D721Med (cell line): ENCODE results near the gene CDH2.

Experiments used
- DNase-seq: peaks from one replicate; pipeline ENCODE4 v3.0.0; 2011; ENCODE audit warnings: low spot score; ENCODE audit not compliant: insufficient read length
- FAIRE-seq: peaks from 2 replicates; lab custom pipeline; 2011; peaks lifted over from hg19 to GRCh38; lab: Jason Lieb, UNC
- TF ChIP-seq, protein P1 (sequence below): IDR thresholded peaks from 2 replicates; pipeline ENCODE4 v1.5.1; 2012; ENCODE audit warnings: mild to moderate bottlenecking, control low read depth; ENCODE audit not compliant: insufficient read depth; ENCODE audit errors: missing control alignments

Gene CDH2

DNA sequence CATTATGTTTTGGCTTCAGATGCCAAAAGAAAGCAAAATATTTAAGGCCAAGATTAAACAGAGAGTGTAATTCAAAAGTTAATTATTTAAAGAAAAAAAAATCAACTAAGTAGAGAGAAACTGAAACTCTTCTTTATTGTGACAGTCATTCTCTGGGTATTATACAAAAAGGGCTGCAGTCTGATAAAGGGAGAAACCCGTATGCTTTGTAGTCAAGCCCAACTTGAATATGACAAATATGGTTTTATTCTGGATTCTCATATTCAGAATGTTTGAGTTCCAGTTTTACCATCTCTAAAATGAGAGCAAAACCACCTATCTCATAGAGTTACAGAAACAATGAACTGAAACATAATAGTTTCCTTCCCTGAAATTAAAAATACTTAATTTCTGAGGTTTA lies 8.2 kb downstream of the CDH2 start:
- FAIRE-seq: no peak
- no peak for DNase-seq
- TF ChIP-seq, protein P1, sequence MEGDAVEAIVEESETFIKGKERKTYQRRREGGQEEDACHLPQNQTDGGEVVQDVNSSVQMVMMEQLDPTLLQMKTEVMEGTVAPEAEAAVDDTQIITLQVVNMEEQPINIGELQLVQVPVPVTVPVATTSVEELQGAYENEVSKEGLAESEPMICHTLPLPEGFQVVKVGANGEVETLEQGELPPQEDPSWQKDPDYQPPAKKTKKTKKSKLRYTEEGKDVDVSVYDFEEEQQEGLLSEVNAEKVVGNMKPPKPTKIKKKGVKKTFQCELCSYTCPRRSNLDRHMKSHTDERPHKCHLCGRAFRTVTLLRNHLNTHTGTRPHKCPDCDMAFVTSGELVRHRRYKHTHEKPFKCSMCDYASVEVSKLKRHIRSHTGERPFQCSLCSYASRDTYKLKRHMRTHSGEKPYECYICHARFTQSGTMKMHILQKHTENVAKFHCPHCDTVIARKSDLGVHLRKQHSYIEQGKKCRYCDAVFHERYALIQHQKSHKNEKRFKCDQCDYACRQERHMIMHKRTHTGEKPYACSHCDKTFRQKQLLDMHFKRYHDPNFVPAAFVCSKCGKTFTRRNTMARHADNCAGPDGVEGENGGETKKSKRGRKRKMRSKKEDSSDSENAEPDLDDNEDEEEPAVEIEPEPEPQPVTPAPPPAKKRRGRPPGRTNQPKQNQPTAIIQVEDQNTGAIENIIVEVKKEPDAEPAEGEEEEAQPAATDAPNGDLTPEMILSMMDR: no peak

DNA sequence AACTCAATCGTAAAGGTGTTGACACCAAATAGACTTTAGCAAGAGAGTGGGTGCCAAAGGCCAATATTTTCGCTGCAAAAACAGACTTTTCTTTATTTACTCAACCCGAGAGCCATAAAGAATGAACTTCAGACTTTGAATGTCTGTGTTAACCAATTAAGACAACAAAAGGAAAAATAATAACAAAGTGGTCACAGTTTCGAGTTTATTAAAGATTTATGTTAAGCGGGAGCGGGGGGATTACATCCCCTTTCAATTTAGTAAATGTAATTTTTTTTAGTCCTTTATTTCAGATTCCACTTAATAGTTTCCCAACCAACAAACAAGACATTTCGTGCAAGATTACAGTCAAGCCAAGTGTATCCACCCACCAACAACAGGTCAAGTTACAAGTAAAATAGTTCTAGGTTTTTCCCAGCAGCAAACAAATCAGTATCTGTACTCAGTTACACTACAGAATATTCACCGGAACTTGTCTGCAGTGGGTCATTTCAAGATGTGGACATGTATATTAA lies 9.0 kb downstream of the CDH2 start:
- FAIRE-seq (no peak), DNase-seq (no peak)
- TF ChIP-seq, protein P1: no peak

GRCh38 chr18:28164771-28165483 lies 12.0 kb downstream of the CDH2 start:
- FAIRE-seq (no peak), DNase-seq (no peak)
- TF ChIP-seq, protein P1: no peak

- peak; percentile 21 for FAIRE-seq
- no peak for DNase-seq
Measured at GRCh38 chr18:28163201-28163775, 13.6 kb downstream of the CDH2 start.

DNA sequence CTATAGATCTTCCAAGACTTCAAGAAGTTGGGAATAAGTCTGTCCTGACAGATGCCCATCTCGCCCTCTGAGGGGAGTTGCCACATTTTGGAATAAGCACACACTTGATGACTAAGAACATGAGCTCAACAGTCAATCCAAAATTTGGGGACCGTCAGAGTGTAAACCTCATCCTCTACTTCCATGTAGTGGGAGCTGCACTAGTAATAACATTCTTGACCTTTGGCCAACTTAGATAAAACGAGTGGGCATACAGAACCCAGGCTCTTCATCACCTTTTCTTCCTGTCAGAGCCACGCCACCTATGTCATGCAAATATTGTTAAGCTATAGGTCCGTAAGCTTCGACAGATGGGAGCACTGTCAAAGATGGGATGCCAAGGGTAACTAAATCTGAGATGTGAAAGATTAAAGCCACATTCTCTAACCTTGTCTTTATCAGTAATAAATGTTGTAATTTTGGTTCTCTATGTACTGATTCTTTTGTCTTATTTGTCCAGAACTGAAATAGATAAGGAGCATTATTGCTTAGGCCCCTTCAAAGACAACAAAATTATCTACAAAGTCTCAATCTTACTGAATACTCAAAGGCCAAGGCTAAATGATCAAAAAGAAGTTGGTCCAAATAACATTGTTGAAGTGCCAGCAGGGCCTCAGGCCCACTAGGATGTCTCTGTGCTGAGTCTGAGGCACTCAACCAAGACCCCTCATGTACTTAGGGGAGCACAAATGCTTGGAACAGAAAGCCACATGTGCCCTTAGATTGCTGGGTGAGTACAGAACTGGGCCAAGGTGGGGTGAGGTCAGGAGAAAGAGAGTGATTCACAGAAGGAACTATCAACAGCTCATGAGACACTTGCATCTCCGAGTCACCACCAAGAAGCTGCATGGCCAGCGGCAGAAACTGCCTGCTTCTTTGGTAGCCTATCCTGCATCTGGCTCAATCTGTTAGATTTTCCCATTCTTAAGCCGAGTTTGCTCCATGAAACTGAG lies 15.0 kb downstream of the CDH2 start:
- TF ChIP-seq, protein P1: no peak
- FAIRE-seq: peak; percentile 75

More at GRCh38 chr18:28163201-28163775, 13.6 kb downstream of the CDH2 start:
- TF ChIP-seq, protein P1: no peak

DNA sequence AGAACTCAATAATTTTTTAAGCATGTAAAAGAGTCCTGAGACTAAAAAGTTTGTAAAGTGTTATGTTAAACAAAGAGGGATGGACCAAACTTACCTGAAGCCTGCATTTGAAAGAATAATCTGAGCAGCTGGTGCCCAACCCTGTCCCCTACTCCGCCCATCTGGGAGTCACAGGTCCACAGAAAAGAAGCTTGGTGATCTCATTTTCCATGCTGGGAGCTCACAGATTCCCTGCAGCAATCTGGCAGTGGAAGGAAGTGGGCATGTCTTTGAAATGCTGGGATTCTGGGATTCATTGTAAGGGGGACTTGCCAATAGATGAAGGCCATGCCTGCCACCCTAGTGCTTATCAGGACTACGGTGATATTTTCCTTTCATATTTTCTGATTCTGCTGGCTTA lies 17.9 kb downstream of the CDH2 start:
- TF ChIP-seq, protein P1: no peak
- FAIRE-seq: no peak
- DNase-seq: no peak

More for the DNA sequence above, 15.0 kb downstream of the CDH2 start:
- DNase-seq: no peak
